Esophagus (tissue), 2 donors: Measurements from ENCODE around the gene ZSWIM4. TPM values are rescaled to one million over a fixed set of nuclear protein-coding genes. Genes with fewer than 3 reads are reported as not detected.

Experiments
- H3K27ac ChIP-seq, 2 donors: one replicate each; pipeline ENCODE4 v1.5.1; 2013; ENCODE audit warnings: low read depth in 2 of 2, mild to moderate bottlenecking in 2 of 2, inconsistent platforms in 1 of 2, low read length in 1 of 2, moderate library complexity in 1 of 2
- H3K27me3 ChIP-seq, 2 donors: one replicate each; pipeline ENCODE4 v1.6.1; 2013; ENCODE audit warnings: low read length in 2 of 2, control low read depth in 1 of 2, mild to moderate bottlenecking in 1 of 2; ENCODE audit not compliant: insufficient read depth in 2 of 2, control insufficient read depth in 1 of 2
- H3K36me3 ChIP-seq, 2 donors: one replicate each; pipeline ENCODE4 v1.6.1; 2013; ENCODE audit warnings: low read length in 1 of 2; ENCODE audit not compliant: control insufficient read depth in 2 of 2, insufficient read depth in 2 of 2
- H3K4me1 ChIP-seq, 2 donors: one replicate each; pipeline ENCODE4 v1.6.1; 2013; ENCODE audit warnings: low read length in 1 of 2; ENCODE audit not compliant: control insufficient read depth in 2 of 2, insufficient read depth in 2 of 2
- H3K4me3 ChIP-seq, 2 donors: one replicate each; pipeline ENCODE4 v1.5.1; 2013; ENCODE audit warnings: low read length in 2 of 2, mild to moderate bottlenecking in 2 of 2, low read depth in 1 of 2, moderate library complexity in 1 of 2
- H3K9me3 ChIP-seq, 2 donors: one replicate each; pipeline ENCODE4 v1.6.1; 2013; ENCODE audit warnings: mild to moderate bottlenecking in 2 of 2, low read depth in 1 of 2, low read length in 1 of 2, moderate library complexity in 1 of 2; ENCODE audit not compliant: control insufficient read depth in 2 of 2, insufficient read depth in 1 of 2
- WGBS, 2 donors: extraction: QIAGEN DNeasy Blood & Tissue Kit; methylation state at CpG; one replicate each; pipeline ENCODE4 v1.1.7; 2013; 5-methylcytosine and 5-hydroxymethylcytosine counted together
- polyA plus RNA-seq, 2 donors: library from polyadenylated mRNA; stranded (reverse); fragments of 200-250 nt; gene quantifications; one replicate each; pipeline ENCODE4 v1.2.3, GENCODE V29; 2013
- donor health status: healthy with polysubstance abuse.
- donor health status: Bipolar disorder and iron deficiency.

The ZSWIM4 gene
- polyA plus RNA-seq, 2 donors: 10.1 to 17.0 TPM

DNA sequence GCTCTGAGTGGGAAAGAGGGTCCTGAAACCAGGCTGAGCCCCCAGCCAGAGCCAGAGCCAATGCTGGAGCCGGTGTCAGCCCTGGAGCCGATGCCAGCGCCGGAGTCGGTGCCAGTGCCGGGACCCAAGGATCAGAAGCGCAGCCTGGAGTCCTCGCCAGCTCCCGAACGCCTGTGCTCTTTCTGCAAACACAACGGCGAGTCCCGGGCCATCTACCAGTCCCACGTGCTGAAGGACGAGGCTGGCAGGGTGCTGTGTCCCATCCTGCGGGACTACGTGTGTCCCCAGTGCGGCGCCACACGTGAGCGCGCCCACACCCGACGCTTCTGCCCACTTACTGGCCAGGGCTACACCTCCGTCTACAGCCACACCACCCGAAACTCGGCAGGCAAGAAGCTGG lies 82.1 kb downstream of the ZSWIM4 start:
- Histone ChIP-seq H3K9me3 (no peaks in the 10 kb centered on the region), H3K4me3 (no peak overlapping the region), H3K27me3 (no peaks in the 10 kb centered on the region), H3K4me1 (peaks cover 9 to 15% of the 10 kb centered on the region in 2 donors), H3K36me3 (no peaks in the 10 kb centered on the region), H3K27ac (no peak overlapping the region)
- 86 to 88% methylated on average over 27 of the region's 27 CpGs for WGBS, 2 donors

DNA sequence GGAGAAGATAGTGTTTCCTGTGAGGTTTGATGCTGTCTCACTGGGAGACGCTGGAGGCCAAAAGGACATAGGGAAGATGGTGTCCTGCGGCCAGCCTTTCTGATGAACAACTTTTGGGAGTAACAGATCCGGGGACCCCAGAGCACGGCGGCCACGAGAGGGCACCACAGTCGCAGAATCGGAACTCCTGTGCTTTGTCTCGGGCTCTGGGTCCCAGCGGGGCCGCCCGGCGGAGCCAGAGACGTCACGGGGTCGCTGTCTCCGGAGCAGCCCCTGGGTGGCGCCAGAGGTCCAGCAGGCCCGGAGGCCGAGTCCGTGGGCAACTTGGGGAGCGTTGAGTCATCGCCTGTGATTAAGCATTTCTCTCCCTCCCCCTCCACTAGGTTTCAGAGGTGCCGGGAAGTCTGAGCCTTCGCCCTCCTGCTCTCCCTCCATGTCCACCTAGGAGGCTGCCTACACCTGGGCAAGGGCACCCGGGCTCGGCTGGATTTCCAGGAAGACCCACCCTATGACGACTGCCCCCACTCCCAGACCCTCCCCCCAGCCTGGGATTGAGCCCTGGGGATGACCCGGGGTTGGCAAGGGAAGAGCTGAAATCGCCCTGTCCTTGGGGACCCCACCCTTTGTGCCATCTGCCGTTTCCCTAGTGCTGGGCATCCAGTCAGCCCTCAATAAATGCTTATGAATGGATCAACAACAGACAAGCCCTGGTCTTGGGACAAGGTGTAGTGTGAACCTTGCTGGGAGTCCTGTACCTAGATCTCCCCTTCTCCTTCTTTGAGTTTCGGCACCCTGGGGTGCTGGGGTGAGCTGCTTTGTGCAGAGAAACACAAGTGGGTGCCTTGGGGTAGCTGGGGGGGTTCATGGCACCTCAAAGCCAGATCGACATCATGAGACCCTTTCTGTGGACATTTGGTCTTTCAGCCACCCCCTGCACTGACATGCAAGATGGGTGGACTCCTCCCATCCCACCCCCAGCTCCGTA lies 85.1 kb downstream of the ZSWIM4 start:
- Histone ChIP-seq H3K4me1 (peaks cover 17 to 27% of the 10 kb centered on the region in 2 donors), H3K27ac (peak overlapping the region; percentile 88 to 94), H3K36me3 (no peaks in the 10 kb centered on the region), H3K27me3 (no peaks in the 10 kb centered on the region), H3K9me3 (no peaks in the 10 kb centered on the region), H3K4me3 (no peak overlapping the region)
- 5% methylated on average over 34 of the region's 34 CpGs for WGBS, 2 donors

DNA sequence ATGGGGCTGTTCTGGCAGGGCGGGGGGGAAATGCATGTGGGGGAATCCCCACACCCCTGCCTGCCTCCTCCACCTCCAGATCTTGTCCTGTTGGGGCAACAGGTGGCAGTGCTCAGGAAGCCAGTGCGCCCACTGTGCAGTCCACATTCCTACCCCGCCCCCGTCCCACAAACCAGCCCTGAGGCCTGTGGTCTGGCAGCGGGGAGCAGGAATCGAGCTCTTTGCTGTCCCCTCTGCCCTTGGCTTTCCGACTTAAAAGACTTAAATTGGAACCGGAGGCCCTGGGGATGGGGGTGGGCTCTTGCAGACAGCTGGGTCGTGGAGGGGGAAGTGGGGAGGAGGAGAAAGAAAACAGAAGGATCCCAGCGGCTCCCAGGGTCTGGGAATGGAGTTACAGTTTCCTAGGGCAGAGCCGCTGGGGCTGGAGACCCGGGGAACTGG lies 86.0 kb downstream of the ZSWIM4 start:
- Histone ChIP-seq H3K27ac (peak overlapping the region in 1 of 2 donors; percentile 82), H3K4me3 (no peak overlapping the region), H3K4me1 (peaks cover 20 to 33% of the 10 kb centered on the region in 2 donors), H3K27me3 (no peaks in the 10 kb centered on the region), H3K9me3 (no peaks in the 10 kb centered on the region), H3K36me3 (no peaks in the 10 kb centered on the region)
- 47 to 60% methylated on average over 12 of the region's 12 CpGs for WGBS, 2 donors

Other genes starting within 250 kb of the ZSWIM4 start
- 10 to 100 TPM; 17.7 to 28.9 TPM for gene MRI1, start 30.9 kb upstream of the ZSWIM4 start, polyA plus RNA-seq
- 100 to 1,000 TPM; 135 to 174 TPM for gene C19orf53, start 21.0 kb upstream of the ZSWIM4 start, polyA plus RNA-seq
- not detected for gene NANOS3, start 81.7 kb downstream of the ZSWIM4 start, polyA plus RNA-seq
- gene BRME1, start 110.7 kb downstream of the ZSWIM4 start, polyA plus RNA-seq: 10 to 100 TPM in 1 of 2 donors, 1 to 10 TPM in 1; 7.5 to 13.0 TPM
- gene CC2D1A, start 110.8 kb downstream of the ZSWIM4 start, polyA plus RNA-seq: 10 to 100 TPM; 34.0 to 58.9 TPM
- 1 to 10 TPM; 3.9 to 5.3 TPM for gene PODNL1, start 143.0 kb downstream of the ZSWIM4 start, polyA plus RNA-seq
- gene DCAF15, start 157.1 kb downstream of the ZSWIM4 start, polyA plus RNA-seq: 10 to 100 TPM; 31.6 to 50.5 TPM
- 1 to 10 TPM; 3.8 to 6.6 TPM for gene RFX1, start 210.9 kb downstream of the ZSWIM4 start, polyA plus RNA-seq
- gene RLN3, start 232.7 kb downstream of the ZSWIM4 start, polyA plus RNA-seq: not detected
- gene IL27RA, start 236.3 kb downstream of the ZSWIM4 start, polyA plus RNA-seq: 1 to 10 TPM; 1.3 to 2.3 TPM